ENCODE results near the gene GNG11.
"Not testable (repeated sequence)": the region's sequence is repeated elsewhere in the genome, so short reads cannot be mapped to it uniquely, and the experiment has no call there.

Gene GNG11

GRCh38 chr7:93913197-93913596 is 8.3 kb upstream of the GNG11 start:
- Histone ChIP-seq H3K9ac (ENCODE audit: insufficient read length, low read depth) (no peak overlapping the region), H3K36me3 (ENCODE audit: insufficient read depth, insufficient read length, low read length) (no peaks in the 10 kb centered on the region), H3K9me3 (ENCODE audit: insufficient read depth, low read length) (no peaks in the 10 kb centered on the region), H3K4me1 (ENCODE audit: insufficient read depth, insufficient read length) (no peaks in the 10 kb centered on the region), H3K27me3 (ENCODE audit: insufficient read depth, insufficient read length) (no peaks in the 10 kb centered on the region), H3K4me3 (ENCODE audit: insufficient read length, low read depth) (no peak overlapping the region)
- no peak for DNase-seq (ENCODE audit: low read depth, low spot score)
- TF ChIP-seq ZNF274 (IDR thresholded peaks at IDR 0.05; ENCODE audit: low read depth, low read length) = no peak
- TF ChIP-seq SUZ12 (IDR thresholded peaks at IDR 0.05; ENCODE audit: extremely low read depth, insufficient read depth, insufficient read length) = no peak
- no peak for TF ChIP-seq YY1 (IDR thresholded peaks at IDR 0.05; ENCODE audit: insufficient read depth, insufficient read length)

DNA sequence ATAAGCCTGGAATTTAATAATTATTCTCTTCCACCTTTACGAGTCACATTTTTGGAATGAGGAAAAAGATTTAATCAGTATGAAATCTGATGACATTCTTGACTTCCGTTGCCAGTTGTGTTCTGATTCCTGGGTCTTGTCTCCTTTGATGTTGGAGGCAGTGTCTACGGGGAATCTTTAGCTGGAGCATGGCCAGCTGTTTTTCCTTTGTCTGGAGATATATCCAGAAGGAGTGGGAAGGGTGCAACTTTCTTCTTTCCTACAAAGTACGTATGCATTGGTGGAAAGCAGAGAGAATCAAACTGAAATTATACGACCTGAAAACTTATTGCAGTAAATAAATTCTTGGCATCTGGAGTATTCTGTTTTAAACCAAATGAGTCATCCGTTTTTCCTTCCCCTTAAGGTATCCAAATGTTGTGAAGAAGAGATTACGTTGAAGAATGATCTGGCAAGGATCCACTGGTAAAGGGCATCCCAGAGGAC is 6.9 kb upstream of the GNG11 start:
- Histone ChIP-seq H3K4me3 (ENCODE audit: insufficient read length, low read depth) (no peak overlapping the region), H3K9ac (ENCODE audit: insufficient read length, low read depth) (no peak overlapping the region), H3K4me1 (ENCODE audit: insufficient read depth, insufficient read length) (no peaks in the 10 kb centered on the region)

GRCh38 chr7:93915206-93915842 is 6.2 kb upstream of the GNG11 start:
- DNase-seq (ENCODE audit: low read depth, low spot score); H3K27me3 ChIP-seq (ENCODE audit: insufficient read depth, insufficient read length); H3K4me3 ChIP-seq (ENCODE audit: insufficient read length, low read depth): not testable (repeated sequence)

More for the DNA sequence above, 6.9 kb upstream of the GNG11 start:
- no peaks in the 10 kb centered on the region for H3K27me3 ChIP-seq (ENCODE audit: insufficient read depth, insufficient read length)
- no peak for DNase-seq (ENCODE audit: low read depth, low spot score)
- TF ChIP-seq ZNF274 (IDR thresholded peaks at IDR 0.05; ENCODE audit: low read depth, low read length) (no peak), YY1 (IDR thresholded peaks at IDR 0.05; ENCODE audit: insufficient read depth, insufficient read length) (no peak), SUZ12 (IDR thresholded peaks at IDR 0.05; ENCODE audit: extremely low read depth, insufficient read depth, insufficient read length) (no peak)
- no peaks in the 10 kb centered on the region for H3K9me3 ChIP-seq (ENCODE audit: insufficient read depth, low read length)
- H3K36me3 ChIP-seq (ENCODE audit: insufficient read depth, insufficient read length, low read length) = no peaks in the 10 kb centered on the region

DNA sequence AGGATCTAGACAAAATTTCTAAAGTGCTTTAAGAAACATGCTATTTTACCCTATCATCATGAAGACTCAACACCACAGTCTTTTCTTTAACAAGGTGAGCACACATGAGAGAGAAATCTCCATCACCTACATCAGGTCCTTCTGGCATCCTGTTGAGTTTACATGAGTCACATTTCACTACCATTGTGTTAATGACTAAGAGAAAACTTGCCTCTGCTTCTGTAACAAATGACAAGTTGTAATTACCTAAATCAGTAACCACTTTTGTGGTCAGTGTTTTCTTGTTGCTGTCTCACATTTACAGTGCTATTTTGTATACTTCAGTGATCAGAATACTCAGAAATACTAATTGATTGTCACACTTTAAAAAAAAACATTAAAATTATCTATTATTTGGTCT is 5.6 kb upstream of the GNG11 start:
- H3K4me3 ChIP-seq (ENCODE audit: insufficient read length, low read depth); H3K27me3 ChIP-seq (ENCODE audit: insufficient read depth, insufficient read length); DNase-seq (ENCODE audit: low read depth, low spot score); H3K36me3 ChIP-seq (ENCODE audit: insufficient read depth, insufficient read length, low read length); H3K9me3 ChIP-seq (ENCODE audit: insufficient read depth, low read length); H3K9ac ChIP-seq (ENCODE audit: insufficient read length, low read depth); H3K4me1 ChIP-seq (ENCODE audit: insufficient read depth, insufficient read length): not testable (repeated sequence)

More at GRCh38 chr7:93915206-93915842, 6.2 kb upstream of the GNG11 start:
- not testable (repeated sequence) for H3K9ac ChIP-seq (ENCODE audit: insufficient read length, low read depth); H3K36me3 ChIP-seq (ENCODE audit: insufficient read depth, insufficient read length, low read length); H3K4me1 ChIP-seq (ENCODE audit: insufficient read depth, insufficient read length); H3K9me3 ChIP-seq (ENCODE audit: insufficient read depth, low read length)

DNA sequence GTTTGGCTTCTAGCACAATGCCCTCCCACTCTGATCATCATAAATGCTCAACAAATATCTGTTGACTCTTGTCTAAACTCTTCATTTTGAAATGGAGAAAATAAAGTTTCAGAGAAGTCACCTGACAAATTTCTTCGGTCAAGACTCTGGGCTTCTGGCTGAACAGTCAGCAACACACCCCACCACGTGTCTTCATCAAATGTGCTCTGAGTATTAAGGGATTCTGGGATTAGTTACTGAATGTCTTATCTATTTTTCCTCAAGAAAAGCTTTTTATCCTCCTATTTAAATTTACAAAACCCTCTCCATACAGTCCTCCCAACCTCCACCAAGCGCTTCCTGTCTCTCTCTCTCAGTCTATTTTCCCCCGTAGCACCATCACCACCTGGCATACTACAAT is 5.2 kb upstream of the GNG11 start:
- H3K4me1 ChIP-seq (ENCODE audit: insufficient read depth, insufficient read length); H3K4me3 ChIP-seq (ENCODE audit: insufficient read length, low read depth); H3K9me3 ChIP-seq (ENCODE audit: insufficient read depth, low read length); H3K9ac ChIP-seq (ENCODE audit: insufficient read length, low read depth); DNase-seq (ENCODE audit: low read depth, low spot score); H3K36me3 ChIP-seq (ENCODE audit: insufficient read depth, insufficient read length, low read length); H3K27me3 ChIP-seq (ENCODE audit: insufficient read depth, insufficient read length): not testable (repeated sequence)

GRCh38 chr7:93920496-93921182 is 896 bp upstream of the GNG11 start:
- no peaks in the 10 kb centered on the region for H3K27me3 ChIP-seq (ENCODE audit: insufficient read depth, insufficient read length)
- no peak overlapping the region for H3K4me3 ChIP-seq (ENCODE audit: insufficient read length, low read depth)
- TF ChIP-seq ZNF274 (IDR thresholded peaks at IDR 0.05; ENCODE audit: low read depth, low read length) (no peak), SUZ12 (IDR thresholded peaks at IDR 0.05; ENCODE audit: extremely low read depth, insufficient read depth, insufficient read length) (no peak), YY1 (IDR thresholded peaks at IDR 0.05; ENCODE audit: insufficient read depth, insufficient read length) (no peak)
- no peak overlapping the region for H3K9ac ChIP-seq (ENCODE audit: insufficient read length, low read depth)
- no peaks in the 10 kb centered on the region for H3K4me1 ChIP-seq (ENCODE audit: insufficient read depth, insufficient read length)
- no peaks in the 10 kb centered on the region for H3K9me3 ChIP-seq (ENCODE audit: insufficient read depth, low read length)
- H3K36me3 ChIP-seq (ENCODE audit: insufficient read depth, insufficient read length, low read length) = no peaks in the 10 kb centered on the region
- DNase-seq (ENCODE audit: low read depth, low spot score) = no peak

GRCh38 chr7:93921186-93921585 is 349 bp upstream of the GNG11 start:
- no peak for TF ChIP-seq YY1 (IDR thresholded peaks at IDR 0.05; ENCODE audit: insufficient read depth, insufficient read length)
- no peak for TF ChIP-seq SUZ12 (IDR thresholded peaks at IDR 0.05; ENCODE audit: extremely low read depth, insufficient read depth, insufficient read length)
- TF ChIP-seq ZNF274 (IDR thresholded peaks at IDR 0.05; ENCODE audit: low read depth, low read length) = no peak
- H3K36me3 ChIP-seq (ENCODE audit: insufficient read depth, insufficient read length, low read length) = no peaks in the 10 kb centered on the region
- no peak for DNase-seq (ENCODE audit: low read depth, low spot score)
- no peaks in the 10 kb centered on the region for H3K4me1 ChIP-seq (ENCODE audit: insufficient read depth, insufficient read length)
- no peak overlapping the region for H3K4me3 ChIP-seq (ENCODE audit: insufficient read length, low read depth)
- peak overlapping the region; percentile 56 for H3K9ac ChIP-seq (ENCODE audit: insufficient read length, low read depth)
- no peaks in the 10 kb centered on the region for H3K9me3 ChIP-seq (ENCODE audit: insufficient read depth, low read length)
- H3K27me3 ChIP-seq (ENCODE audit: insufficient read depth, insufficient read length) = no peaks in the 10 kb centered on the region

DNA sequence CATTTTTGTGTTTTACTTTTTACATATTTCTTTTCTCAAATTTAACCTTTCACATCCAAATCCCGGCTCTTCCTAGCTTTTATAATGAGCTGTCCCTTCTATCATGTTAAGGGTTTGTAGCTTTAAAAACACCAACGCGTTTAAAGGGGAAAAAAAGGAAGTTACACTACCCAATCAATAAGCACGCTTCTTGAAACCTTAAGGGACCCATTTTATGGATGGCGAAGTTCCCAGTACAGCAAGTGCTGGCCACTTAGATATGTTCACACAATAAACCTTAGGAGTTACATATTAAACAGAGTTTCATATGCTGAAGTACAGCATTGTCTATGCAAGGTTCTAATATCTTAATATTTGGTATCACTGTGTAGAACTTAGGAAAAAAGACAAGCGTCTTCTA is 1.8 kb downstream of the GNG11 start:
- H3K4me3 ChIP-seq (ENCODE audit: insufficient read length, low read depth) = no peak overlapping the region
- no peaks in the 10 kb centered on the region for H3K27me3 ChIP-seq (ENCODE audit: insufficient read depth, insufficient read length)
- no peaks in the 10 kb centered on the region for H3K4me1 ChIP-seq (ENCODE audit: insufficient read depth, insufficient read length)
- H3K9ac ChIP-seq (ENCODE audit: insufficient read length, low read depth) = no peak overlapping the region
- no peak for DNase-seq (ENCODE audit: low read depth, low spot score)
- H3K36me3 ChIP-seq (ENCODE audit: insufficient read depth, insufficient read length, low read length) = peaks cover 5% of the 10 kb centered on the region
- no peak for TF ChIP-seq YY1 (IDR thresholded peaks at IDR 0.05; ENCODE audit: insufficient read depth, insufficient read length)
- no peak for TF ChIP-seq SUZ12 (IDR thresholded peaks at IDR 0.05; ENCODE audit: extremely low read depth, insufficient read depth, insufficient read length)
- TF ChIP-seq ZNF274 (IDR thresholded peaks at IDR 0.05; ENCODE audit: low read depth, low read length) = no peak
- H3K9me3 ChIP-seq (ENCODE audit: insufficient read depth, low read length) = no peaks in the 10 kb centered on the region
